Astrocyte of the spinal cord (primary cell): ENCODE measurements around the gene VPS45.

Source experiments
- DNase-seq: peaks from one replicate; pipeline ENCODE4 v3.0.0; 2011; ENCODE audit warnings: low read depth, low spot score
- H3K4me3 ChIP-seq: 2 replicates; pipeline ENCODE4 v1.5.1; 2011; ENCODE audit warnings: low read depth, mild to moderate bottlenecking, low read length, moderate library complexity
- in situ Hi-C: cut with HindIII; loops from 2 replicates; pipeline ENCODE4 v1.10.0; 2017; ENCODE audit warnings: low sequenced_read_pairs
- TF ChIP-seq, protein P1 (sequence below): IDR thresholded peaks from 2 replicates; pipeline ENCODE4 v1.5.1; 2012; ENCODE audit warnings: low read depth, mild to moderate bottlenecking, low read length, inconsistent platforms

Gene VPS45

DNA sequence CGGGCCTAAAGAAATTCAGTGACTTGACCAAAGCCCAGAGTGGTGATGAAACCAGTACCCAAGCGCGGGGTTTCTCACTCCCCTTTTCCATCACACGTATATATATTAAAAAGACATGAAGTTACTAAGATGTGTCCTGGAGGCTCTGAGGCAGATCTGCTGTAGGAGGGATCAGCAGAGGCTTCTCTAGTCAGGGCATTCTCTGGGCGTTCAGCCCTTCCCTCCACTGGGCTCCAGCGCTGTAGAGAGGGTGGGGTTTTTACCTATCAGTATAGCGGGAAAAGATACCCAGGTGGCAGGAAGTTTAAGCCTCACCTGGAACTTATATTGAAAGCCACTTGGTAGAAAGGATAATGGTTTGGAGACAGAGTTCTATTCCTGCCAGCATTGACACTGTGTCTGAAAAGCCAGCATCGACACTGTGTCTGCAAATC lies 81.3 kb downstream of the VPS45 start:
- DNase-seq = no peak
- H3K4me3 ChIP-seq = peak overlapping the region; percentile 72
- TF ChIP-seq, protein P1, sequence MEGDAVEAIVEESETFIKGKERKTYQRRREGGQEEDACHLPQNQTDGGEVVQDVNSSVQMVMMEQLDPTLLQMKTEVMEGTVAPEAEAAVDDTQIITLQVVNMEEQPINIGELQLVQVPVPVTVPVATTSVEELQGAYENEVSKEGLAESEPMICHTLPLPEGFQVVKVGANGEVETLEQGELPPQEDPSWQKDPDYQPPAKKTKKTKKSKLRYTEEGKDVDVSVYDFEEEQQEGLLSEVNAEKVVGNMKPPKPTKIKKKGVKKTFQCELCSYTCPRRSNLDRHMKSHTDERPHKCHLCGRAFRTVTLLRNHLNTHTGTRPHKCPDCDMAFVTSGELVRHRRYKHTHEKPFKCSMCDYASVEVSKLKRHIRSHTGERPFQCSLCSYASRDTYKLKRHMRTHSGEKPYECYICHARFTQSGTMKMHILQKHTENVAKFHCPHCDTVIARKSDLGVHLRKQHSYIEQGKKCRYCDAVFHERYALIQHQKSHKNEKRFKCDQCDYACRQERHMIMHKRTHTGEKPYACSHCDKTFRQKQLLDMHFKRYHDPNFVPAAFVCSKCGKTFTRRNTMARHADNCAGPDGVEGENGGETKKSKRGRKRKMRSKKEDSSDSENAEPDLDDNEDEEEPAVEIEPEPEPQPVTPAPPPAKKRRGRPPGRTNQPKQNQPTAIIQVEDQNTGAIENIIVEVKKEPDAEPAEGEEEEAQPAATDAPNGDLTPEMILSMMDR = no peak
- in situ Hi-C loops = no loop called here

DNA sequence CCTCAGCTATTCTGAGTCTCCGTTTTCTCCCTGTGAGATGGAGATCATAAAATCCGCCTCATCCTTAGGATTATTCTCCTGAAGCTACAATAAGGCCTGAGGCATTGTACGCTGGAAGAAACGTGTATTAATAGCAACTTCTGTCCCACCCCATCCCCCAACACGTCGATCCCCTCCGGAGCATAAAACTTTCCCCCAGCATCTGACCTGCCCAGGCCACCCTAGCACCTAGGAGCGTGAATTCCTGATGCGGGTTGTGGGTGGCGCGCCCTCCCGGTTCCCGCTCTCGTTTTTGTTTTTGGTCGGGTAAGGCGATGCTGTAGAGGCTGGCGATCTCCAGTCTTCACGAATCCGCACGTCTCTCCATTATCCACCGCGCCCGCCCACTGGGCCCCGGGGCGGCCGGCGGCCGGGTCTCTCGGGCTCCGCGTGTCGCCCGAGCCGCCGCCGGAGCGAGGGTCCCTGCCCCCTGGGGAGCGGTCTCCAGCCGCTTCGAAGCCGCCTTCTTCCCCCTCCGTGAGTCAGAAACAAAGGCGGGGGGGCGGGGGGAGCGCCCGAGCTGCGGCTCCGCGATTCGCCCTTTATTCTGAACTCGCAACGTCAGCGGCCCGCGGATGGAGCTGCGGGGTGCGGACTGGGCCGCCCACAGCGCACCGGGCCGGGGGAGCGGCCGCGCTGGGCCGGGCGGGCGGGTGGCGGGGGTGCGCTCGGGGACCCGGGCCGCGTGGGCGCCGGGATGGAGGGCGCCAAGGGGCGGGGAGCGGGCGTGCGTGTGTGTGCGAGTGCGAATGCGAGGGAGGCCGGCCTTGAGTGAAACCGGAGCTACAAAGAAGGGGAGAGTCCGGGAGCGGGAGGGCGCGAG lies 81.9 kb downstream of the VPS45 start, which contains the start of gene PLEKHO1:
PLEKHO1 (plus strand) TSS at position 646 of the 862 bp plus-strand sequence. CDS start 342 bp downstream, outside the sequence.
- TF ChIP-seq, protein P1 = no peak
- in situ Hi-C loops = no loop called here
- H3K4me3 ChIP-seq = peak within 1 kb of the TSS; percentile 72
- peak; percentile 87 for DNase-seq

DNA sequence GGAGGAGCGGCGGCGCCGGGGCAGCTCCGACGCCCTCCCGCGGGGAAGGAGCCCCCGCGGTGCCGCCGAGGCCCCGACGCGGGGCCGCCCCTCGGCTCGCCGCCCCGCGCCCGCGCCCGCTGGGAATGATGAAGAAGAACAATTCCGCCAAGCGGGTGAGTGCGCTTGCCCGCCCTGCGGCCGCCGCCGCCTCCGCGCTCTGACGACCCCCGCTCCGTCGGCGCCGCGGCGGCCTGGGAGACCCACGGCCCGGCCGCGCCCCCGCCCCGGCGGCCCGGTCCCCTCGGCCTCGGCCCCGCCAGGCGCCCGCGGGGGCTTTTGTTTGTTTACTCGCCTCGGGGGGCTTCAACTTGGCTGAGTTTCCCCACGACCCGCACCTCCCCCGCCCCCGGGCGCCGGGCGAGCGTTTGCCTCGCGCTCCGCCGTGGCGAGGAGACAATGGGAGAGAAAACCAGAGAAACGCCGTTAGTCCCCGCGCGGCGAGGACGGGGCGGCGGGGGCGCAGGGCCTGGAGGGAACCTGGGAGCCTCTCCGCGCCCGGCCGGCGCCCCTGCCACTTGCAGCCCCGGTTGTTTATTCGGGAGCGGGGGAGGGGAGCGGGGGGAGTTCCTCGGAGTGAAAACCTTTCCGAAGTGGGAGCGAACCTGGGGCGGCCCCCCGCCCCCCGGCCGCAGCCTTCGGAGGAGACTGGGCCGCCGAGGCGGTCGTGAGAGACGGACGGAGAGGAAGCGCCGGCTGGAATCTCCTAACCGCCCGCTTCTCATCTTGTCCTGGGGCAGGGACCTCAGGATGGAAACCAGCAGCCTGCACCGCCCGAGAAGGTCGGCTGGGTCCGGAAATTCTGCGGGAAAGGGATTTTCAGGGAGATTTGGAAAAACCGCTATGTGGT lies 82.8 kb downstream of the VPS45 start:
- peak overlapping the region; percentile 72 for H3K4me3 ChIP-seq
- TF ChIP-seq, protein P1 = no peak
- in situ Hi-C loops = no loop called here
- no peak for DNase-seq

DNA sequence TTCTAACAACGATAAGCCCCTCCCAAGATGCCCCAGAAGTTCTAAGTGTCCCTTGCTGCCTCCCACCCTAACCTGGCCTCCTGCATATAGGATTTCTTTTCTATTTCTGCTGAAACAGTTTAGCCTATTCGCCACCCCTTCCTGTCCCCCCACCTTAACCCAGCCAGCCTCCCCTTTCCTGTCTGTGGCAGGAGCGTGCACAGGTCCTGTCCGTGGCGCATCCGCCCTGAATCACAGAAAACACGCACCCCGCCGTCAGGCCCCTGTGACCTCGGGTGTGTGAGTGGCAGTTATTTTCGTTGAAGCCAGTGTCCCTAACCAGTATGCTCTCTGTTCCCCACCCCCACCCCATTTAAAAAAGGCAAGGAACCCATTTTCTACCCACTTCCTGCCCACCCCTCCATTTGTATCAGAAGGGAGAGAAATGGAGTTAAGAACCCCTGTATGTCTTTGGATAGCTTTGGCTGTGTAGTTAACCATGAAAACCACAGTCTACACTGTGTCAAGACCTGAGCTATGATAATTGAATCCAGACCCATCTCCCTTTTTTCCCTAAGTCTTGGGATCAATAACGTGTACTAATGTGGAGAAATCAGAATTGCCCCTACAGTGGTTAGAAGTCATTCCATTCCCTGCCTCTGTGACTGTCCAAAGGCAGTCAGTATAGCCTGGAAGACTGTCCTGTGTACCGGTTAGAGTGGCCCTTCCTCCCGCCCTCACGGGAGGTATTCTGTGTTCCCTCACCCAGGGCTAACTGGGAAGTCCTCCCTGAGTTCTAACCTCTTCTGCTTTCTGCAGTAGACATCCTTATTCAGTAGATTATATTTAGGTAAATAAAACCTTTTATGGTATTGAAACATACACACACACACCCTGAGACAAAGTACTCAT lies 84.0 kb downstream of the VPS45 start:
- H3K4me3 ChIP-seq = peak overlapping the region; percentile 72
- TF ChIP-seq, protein P1 = no peak
- DNase-seq = no peak
- in situ Hi-C loops = no loop called here

DNA sequence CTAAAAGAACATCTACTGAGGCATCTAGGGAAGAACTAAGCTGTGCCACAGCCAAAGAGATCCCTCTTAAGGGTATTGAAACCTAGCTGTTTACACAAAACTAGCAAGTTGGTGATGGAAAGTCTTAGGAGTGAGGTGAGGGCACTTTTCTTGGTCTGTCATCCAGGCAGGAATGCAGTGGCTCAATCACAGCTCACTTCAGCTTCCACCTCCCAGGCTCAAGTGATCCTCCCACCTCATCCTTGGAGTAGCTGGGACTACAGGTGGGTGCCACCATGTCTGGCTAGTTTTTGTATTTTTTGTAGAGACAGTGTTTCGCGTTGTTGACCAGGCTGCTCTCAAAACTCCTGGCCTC lies 84.6 kb downstream of the VPS45 start:
- in situ Hi-C loops = no loop called here
- TF ChIP-seq, protein P1 = no peak
- DNase-seq = no peak
- peak overlapping the region; percentile 72 for H3K4me3 ChIP-seq
